GM19035 (cell line): ENCODE results near the gene WNT9A.
"Not testable (repeated sequence)": the region's sequence is repeated elsewhere in the genome, so short reads cannot be mapped to it uniquely, and the experiment has no call there.

Experiments
- ATAC-seq: cut with Tn5 transposase; IDR thresholded peaks from one replicate; pipeline ENCODE4 v1.9.1; 2021; ENCODE audit not compliant: unreplicated experiment

WNT9A gene

GRCh38 chr1:227947676-227948492 lies at the start of gene WNT9A:
Gene WNT9A, minus strand, starts transcription at chr1:227947932. Its CDS starts 45 bp downstream, at chr1:227947887.
- peak; percentile 53 for ATAC-seq

- ATAC-seq: no peak
These were observed 48.6 kb upstream of the WNT9A start for GRCh38 chr1:227996187-227996950.

- ATAC-seq: no peak
These were observed 47.0 kb upstream of the WNT9A start for GRCh38 chr1:227994632-227995300.

GRCh38 chr1:227987181-227987580 lies 39.4 kb upstream of the WNT9A start:
- no peak for ATAC-seq

- not testable (repeated sequence) for ATAC-seq
These were observed 28.0 kb upstream of the WNT9A start for GRCh38 chr1:227975583-227976283.

GRCh38 chr1:227973724-227974288 lies 26.1 kb upstream of the WNT9A start:
- ATAC-seq: not testable (repeated sequence)

- ATAC-seq: not testable (repeated sequence)
These were observed 25.2 kb upstream of the WNT9A start for GRCh38 chr1:227972843-227973374.

GRCh38 chr1:227972283-227972679 lies 24.5 kb upstream of the WNT9A start:
- not testable (repeated sequence) for ATAC-seq

- not testable (repeated sequence) for ATAC-seq
These were observed 24.0 kb upstream of the WNT9A start for GRCh38 chr1:227971643-227972282.

- not testable (repeated sequence) for ATAC-seq
These were observed 23.5 kb upstream of the WNT9A start for GRCh38 chr1:227971216-227971615.

GRCh38 chr1:227970076-227970995 lies 22.6 kb upstream of the WNT9A start:
- not testable (repeated sequence) for ATAC-seq

GRCh38 chr1:227967815-227968214 lies 20.1 kb upstream of the WNT9A start:
- ATAC-seq: not testable (repeated sequence)

GRCh38 chr1:227966733-227967132 lies 19.0 kb upstream of the WNT9A start:
- not testable (repeated sequence) for ATAC-seq

- ATAC-seq: no peak
These were observed 14.1 kb upstream of the WNT9A start for GRCh38 chr1:227961651-227962466.

- no peak for ATAC-seq
These were observed 11.7 kb upstream of the WNT9A start for GRCh38 chr1:227959325-227959860.

GRCh38 chr1:227958617-227959324 lies 11.0 kb upstream of the WNT9A start:
- no peak for ATAC-seq

- ATAC-seq: no peak
These were observed 8.1 kb upstream of the WNT9A start for GRCh38 chr1:227955808-227956207.
